ENCODE data around the gene CFAP206. TPM values are rescaled to one million over a fixed set of nuclear protein-coding genes. Genes with fewer than 3 reads are reported as not detected.

CFAP206 gene
- total RNA-seq, 1 experiment from 2014 or later: 2.9 TPM

DNA sequence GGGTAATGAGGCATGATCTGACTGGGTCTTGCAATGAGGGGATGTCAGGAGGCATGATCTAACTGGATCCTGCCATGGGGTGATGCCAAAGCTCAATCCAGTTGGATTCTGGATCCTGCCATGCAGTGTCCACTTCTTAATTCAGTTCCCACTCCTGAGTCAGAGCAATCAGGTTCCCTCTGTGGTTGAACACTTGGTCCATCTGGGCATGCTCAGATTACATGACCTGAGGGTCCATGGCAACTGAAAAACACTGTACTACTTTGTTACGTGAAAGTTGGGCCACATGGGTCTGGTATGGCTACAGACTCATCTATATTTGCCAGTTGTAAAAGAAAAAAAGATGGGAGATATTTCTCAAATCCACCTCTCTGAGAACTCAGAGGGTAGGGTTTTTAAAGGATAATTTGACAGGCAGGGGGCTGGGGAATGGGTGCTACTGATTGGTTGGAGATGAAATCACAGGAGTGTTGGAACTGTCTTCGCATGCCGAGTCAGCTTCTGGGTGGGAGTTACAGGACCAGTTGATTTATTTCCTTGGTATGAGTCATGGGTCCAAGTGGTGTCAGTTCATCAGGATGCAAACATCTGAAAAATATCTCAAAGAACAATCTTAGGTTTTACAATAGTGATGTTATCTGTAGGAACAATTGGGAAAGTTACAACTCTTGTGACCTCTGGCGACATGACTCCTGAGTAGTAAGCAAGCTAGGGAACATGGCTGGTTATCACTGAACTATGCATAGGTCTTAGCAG is 41.5 kb upstream of the CFAP206 start:
- Histone ChIP-seq H4K20me1 (ENCODE audit: insufficient read depth) (no peaks in the 10 kb centered on the region), H3K27me3 (ENCODE audit: insufficient read depth, low read depth) (no peaks in the 10 kb centered on the region), H3K27ac (no peak overlapping the region), H2AFZ (no peak overlapping the region), H3K4me2 (no peak overlapping the region), H3K4me3 (no peak overlapping the region), H3F3A (ENCODE audit: insufficient read depth, low read depth) (no peaks in the 10 kb centered on the region), H3K79me2 (ENCODE audit: low read depth) (no peaks in the 10 kb centered on the region), H3K9me2 (ENCODE audit: insufficient read depth) (no peaks in the 10 kb centered on the region), H3K4me1 (replicated peaks; ENCODE audit: insufficient read depth) (no peaks in the 10 kb centered on the region), H3K36me3 (ENCODE audit: low read depth) (no peaks in the 10 kb centered on the region), H3K9me3 (ENCODE audit: insufficient read depth, low read depth) (no peaks in the 10 kb centered on the region)
- TF ChIP-seq, protein P1, sequence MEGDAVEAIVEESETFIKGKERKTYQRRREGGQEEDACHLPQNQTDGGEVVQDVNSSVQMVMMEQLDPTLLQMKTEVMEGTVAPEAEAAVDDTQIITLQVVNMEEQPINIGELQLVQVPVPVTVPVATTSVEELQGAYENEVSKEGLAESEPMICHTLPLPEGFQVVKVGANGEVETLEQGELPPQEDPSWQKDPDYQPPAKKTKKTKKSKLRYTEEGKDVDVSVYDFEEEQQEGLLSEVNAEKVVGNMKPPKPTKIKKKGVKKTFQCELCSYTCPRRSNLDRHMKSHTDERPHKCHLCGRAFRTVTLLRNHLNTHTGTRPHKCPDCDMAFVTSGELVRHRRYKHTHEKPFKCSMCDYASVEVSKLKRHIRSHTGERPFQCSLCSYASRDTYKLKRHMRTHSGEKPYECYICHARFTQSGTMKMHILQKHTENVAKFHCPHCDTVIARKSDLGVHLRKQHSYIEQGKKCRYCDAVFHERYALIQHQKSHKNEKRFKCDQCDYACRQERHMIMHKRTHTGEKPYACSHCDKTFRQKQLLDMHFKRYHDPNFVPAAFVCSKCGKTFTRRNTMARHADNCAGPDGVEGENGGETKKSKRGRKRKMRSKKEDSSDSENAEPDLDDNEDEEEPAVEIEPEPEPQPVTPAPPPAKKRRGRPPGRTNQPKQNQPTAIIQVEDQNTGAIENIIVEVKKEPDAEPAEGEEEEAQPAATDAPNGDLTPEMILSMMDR (conservative IDR thresholded peaks at IDR 0.05): no peak
- TF ChIP-seq EZH2 (IDR thresholded peaks at IDR 0.05; ENCODE audit: low read depth): no peak
- ChIA-PET CTCF (no interaction called here), POLR2A (ENCODE audit: unreplicated experiment) (no interaction called here)
- no peak for DNase-seq
- intact Hi-C loops (cut with micrococcal nuclease; ENCODE audit: unreplicated experiment): no loop called here
- no TSS peak for BruUV-seq (replicated peaks)

DNA sequence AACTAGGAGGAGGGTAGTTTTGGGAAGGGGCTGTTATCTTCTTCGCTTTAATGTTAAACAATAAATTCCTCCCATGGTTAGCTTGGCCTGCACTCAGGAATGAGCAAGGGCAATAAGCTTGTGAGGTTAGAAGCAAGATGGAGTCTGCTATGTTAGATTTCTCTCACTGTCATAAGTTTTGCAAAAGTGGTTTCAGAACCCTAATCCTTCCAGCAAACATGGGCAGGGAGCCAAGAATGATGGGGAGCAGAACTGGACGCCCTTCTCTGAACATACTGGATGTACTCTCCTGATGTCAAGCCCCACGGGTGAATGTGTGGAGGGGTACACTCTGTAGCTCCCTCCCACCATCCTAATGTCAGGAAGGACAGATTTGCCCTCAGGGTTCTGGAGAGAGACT is 40.9 kb upstream of the CFAP206 start:
- no peak overlapping the region for H2AFZ ChIP-seq
- H3K36me3 ChIP-seq (ENCODE audit: low read depth): no peaks in the 10 kb centered on the region
- DNase-seq: no peak
- BruUV-seq (replicated peaks): no TSS peak
- H3K4me2 ChIP-seq: no peak overlapping the region
- H3K9me3 ChIP-seq (ENCODE audit: insufficient read depth, low read depth): no peaks in the 10 kb centered on the region
- ChIA-PET POLR2A (ENCODE audit: unreplicated experiment) (no interaction called here), CTCF (no interaction called here)
- no peak overlapping the region for H3K4me3 ChIP-seq
- no peaks in the 10 kb centered on the region for H3K27me3 ChIP-seq (ENCODE audit: insufficient read depth, low read depth)
- no peaks in the 10 kb centered on the region for H3K9me2 ChIP-seq (ENCODE audit: insufficient read depth)
- intact Hi-C loops (cut with micrococcal nuclease; ENCODE audit: unreplicated experiment): no loop called here
- H3F3A ChIP-seq (ENCODE audit: insufficient read depth, low read depth): no peaks in the 10 kb centered on the region
- H4K20me1 ChIP-seq (ENCODE audit: insufficient read depth): no peaks in the 10 kb centered on the region
- no peaks in the 10 kb centered on the region for H3K79me2 ChIP-seq (ENCODE audit: low read depth)
- no peak overlapping the region for H3K27ac ChIP-seq
- TF ChIP-seq, protein P1 (conservative IDR thresholded peaks at IDR 0.05): no peak
- TF ChIP-seq EZH2 (IDR thresholded peaks at IDR 0.05; ENCODE audit: low read depth): no peak
- no peaks in the 10 kb centered on the region for H3K4me1 ChIP-seq (replicated peaks; ENCODE audit: insufficient read depth)

DNA sequence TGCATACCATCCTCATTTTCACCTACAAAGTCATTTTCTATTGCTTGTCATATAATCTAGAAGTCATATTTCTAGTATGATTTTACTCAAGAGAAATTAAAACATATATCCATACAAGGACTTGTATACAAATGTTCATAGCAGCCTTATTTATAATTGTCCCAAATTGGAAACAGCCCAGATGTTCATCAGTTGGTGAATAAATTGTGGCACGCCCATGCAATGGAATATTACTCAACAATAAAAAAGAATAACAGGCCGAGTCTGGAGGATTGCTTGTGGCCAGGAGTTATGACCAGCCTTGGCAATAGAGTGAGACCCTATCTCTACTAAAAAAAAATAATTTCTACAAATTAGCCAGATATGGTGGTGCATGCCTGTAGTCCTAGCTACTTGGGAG is 34.4 kb upstream of the CFAP206 start:
- no peak for DNase-seq
- ChIA-PET CTCF (no interaction called here), POLR2A (ENCODE audit: unreplicated experiment) (no interaction called here)
- Histone ChIP-seq H4K20me1 (ENCODE audit: insufficient read depth) (no peaks in the 10 kb centered on the region), H3K4me1 (replicated peaks; ENCODE audit: insufficient read depth) (no peaks in the 10 kb centered on the region), H3K27ac (no peak overlapping the region), H2AFZ (no peak overlapping the region), H3K79me2 (ENCODE audit: low read depth) (no peaks in the 10 kb centered on the region), H3K4me2 (no peak overlapping the region), H3F3A (ENCODE audit: insufficient read depth, low read depth) (no peaks in the 10 kb centered on the region), H3K9me2 (ENCODE audit: insufficient read depth) (no peaks in the 10 kb centered on the region), H3K36me3 (ENCODE audit: low read depth) (no peaks in the 10 kb centered on the region), H3K4me3 (no peak overlapping the region), H3K9me3 (ENCODE audit: insufficient read depth, low read depth) (no peaks in the 10 kb centered on the region), H3K27me3 (ENCODE audit: insufficient read depth, low read depth) (no peaks in the 10 kb centered on the region)
- BruUV-seq (replicated peaks): no TSS peak
- intact Hi-C loops (cut with micrococcal nuclease; ENCODE audit: unreplicated experiment): no loop called here
- TF ChIP-seq, protein P1 (conservative IDR thresholded peaks at IDR 0.05): no peak
- no peak for TF ChIP-seq EZH2 (IDR thresholded peaks at IDR 0.05; ENCODE audit: low read depth)

All from PC-9 (cell line).